Measurements from ENCODE around the gene ATG14. TPM values are rescaled to one million over a fixed set of nuclear protein-coding genes. Genes with fewer than 3 reads are reported as not detected.

The ATG14 gene
- total and polyA plus RNA-seq, 8 donors: 3.0 to 8.1 (median 4.7) TPM

DNA sequence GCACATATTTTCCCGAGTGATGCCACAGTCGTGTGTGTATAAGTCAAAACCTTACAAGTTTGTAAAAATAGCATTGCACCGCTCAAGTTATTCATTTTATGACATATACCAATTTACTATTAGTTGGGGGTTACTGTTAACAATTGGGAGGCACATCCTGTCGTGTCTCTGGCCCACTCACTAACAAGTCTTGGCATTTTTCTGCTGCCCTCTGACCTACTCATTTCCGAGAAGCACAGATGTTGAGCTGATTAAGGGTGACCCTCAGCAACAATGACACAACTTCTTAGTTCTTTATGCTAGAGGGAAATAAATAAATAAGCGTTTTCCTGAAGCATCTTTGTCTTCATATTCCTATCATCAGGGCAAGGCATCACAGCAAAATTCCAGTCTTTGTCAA, 6.8 kb upstream of the ATG14 start:
- Histone ChIP-seq H3K4me3 (no peak overlapping the region), H3K9me3 (no peaks in the 10 kb centered on the region), H3K27ac (no peak overlapping the region), H3K36me3 (no peaks in the 10 kb centered on the region), H3K27me3 (no peaks in the 10 kb centered on the region), H3K4me1 (peaks cover 0 to 5% (median 3%) of the 10 kb centered on the region in 3 donors)
- FAIRE-seq (no peak), DNase-seq (no peak), ATAC-seq (no peak)
- intact Hi-C loops (cut with DNase I): no loop called here
- TF ChIP-seq, protein P1, sequence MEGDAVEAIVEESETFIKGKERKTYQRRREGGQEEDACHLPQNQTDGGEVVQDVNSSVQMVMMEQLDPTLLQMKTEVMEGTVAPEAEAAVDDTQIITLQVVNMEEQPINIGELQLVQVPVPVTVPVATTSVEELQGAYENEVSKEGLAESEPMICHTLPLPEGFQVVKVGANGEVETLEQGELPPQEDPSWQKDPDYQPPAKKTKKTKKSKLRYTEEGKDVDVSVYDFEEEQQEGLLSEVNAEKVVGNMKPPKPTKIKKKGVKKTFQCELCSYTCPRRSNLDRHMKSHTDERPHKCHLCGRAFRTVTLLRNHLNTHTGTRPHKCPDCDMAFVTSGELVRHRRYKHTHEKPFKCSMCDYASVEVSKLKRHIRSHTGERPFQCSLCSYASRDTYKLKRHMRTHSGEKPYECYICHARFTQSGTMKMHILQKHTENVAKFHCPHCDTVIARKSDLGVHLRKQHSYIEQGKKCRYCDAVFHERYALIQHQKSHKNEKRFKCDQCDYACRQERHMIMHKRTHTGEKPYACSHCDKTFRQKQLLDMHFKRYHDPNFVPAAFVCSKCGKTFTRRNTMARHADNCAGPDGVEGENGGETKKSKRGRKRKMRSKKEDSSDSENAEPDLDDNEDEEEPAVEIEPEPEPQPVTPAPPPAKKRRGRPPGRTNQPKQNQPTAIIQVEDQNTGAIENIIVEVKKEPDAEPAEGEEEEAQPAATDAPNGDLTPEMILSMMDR (IDR thresholded peaks at IDR 0.05): no peak
- 40 to 43% methylated on average over 6 of the region's 6 CpGs for WGBS, 2 donors

GRCh38 chr14:55417955-55418354, 6.3 kb upstream of the ATG14 start:
- DNase-seq (no peak), FAIRE-seq (no peak), ATAC-seq (peak in 2 of 4 donors; percentile 49 to 52)
- intact Hi-C loops (cut with DNase I): no loop called here
- Histone ChIP-seq H3K4me3 (no peak overlapping the region), H3K36me3 (no peaks in the 10 kb centered on the region), H3K9me3 (no peaks in the 10 kb centered on the region), H3K27ac (no peak overlapping the region), H3K4me1 (peaks cover 0 to 5% (median 3%) of the 10 kb centered on the region in 3 donors), H3K27me3 (no peaks in the 10 kb centered on the region)
- TF ChIP-seq, protein P1 (IDR thresholded peaks at IDR 0.05): no peak

DNA sequence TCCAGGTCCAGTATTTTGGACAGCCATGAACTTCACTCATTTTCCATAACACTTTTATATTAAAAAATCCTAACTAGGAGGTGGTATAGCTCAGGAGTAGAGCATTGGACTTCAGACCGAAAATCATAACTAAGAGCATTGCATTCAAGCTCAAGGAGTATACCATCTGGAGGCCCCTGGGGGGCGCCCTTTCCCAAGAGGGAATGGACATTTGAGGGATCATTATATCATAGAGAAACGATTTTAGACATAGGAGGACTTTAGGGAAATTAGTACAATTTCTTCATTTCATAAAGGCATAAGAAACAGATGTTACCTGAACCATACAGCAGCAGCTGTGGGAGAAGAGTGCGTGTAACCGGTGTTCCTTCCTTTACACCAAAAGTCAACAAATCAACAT, 5.2 kb upstream of the ATG14 start:
- H3K27ac ChIP-seq: no peak overlapping the region
- no peaks in the 10 kb centered on the region for H3K36me3 ChIP-seq
- H3K9me3 ChIP-seq: no peaks in the 10 kb centered on the region
- DNase-seq (no peak), ATAC-seq (no peak), FAIRE-seq (no peak)
- no peak overlapping the region for H3K4me3 ChIP-seq
- H3K27me3 ChIP-seq: no peaks in the 10 kb centered on the region
- intact Hi-C loops (cut with DNase I): no loop called here
- H3K4me1 ChIP-seq: peaks cover 3 to 9% (median 4%) of the 10 kb centered on the region in 3 donors
- TF ChIP-seq, protein P1 (IDR thresholded peaks at IDR 0.05): no peak
- 38 to 40% methylated on average over 5 of the region's 5 CpGs for WGBS, 2 donors

DNA sequence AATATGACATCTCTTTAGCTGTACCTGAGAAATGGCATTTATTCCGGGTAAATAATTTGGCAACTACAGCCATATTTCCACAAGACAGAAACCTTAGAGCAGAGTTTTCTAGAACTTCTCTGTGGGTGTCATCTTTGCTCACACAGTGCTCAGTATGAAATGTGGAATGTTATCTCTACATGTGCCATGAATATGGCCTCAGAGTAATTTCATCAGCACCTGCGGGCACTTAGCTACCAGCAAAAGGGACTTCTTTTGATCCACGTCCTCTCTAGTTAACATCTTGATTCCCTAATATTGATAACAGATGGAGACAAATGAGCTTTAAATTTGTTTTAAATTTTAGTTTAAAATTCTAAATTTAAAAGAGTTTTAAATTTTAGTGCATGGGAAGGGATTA, 2.9 kb upstream of the ATG14 start:
- Histone ChIP-seq H3K27ac (no peak overlapping the region), H3K9me3 (no peaks in the 10 kb centered on the region), H3K36me3 (no peaks in the 10 kb centered on the region), H3K4me1 (peaks cover 4 to 17% (median 10%) of the 10 kb centered on the region in 3 donors), H3K27me3 (no peaks in the 10 kb centered on the region), H3K4me3 (no peak overlapping the region)
- intact Hi-C loops (cut with DNase I): no loop called here
- DNase-seq (no peak), FAIRE-seq (no peak), ATAC-seq (no peak)
- WGBS, 2 donors: 59 to 61% methylated on average over 3 of the region's 3 CpGs
- TF ChIP-seq, protein P1 (IDR thresholded peaks at IDR 0.05): no peak

DNA sequence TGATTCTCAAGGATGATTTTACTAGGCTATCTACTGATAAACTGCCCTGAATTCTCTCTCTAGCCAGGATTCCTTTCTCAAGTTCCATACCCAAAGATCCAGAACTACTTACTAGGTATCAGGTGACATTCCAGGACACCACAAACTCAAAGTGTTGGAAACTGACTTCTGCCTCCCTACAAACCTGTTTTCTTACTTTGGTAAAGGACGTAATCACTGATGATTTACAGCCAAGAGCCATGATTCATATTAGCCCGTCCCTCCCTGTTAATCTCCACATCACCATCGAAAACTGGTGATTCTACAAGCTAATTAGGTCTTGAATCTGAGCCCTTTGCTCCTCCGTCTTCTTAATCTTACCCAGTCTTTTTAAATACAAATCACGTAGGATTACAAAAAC, 1.0 kb upstream of the ATG14 start:
- peak overlapping the region in 1 of 4 donors; percentile 99 for H3K4me3 ChIP-seq
- FAIRE-seq (no peak), DNase-seq (no peak), ATAC-seq (peak in 1 of 4 donors; percentile 22)
- peaks cover 4 to 15% (median 9%) of the 10 kb centered on the region in 3 donors for H3K4me1 ChIP-seq
- H3K27me3 ChIP-seq: no peaks in the 10 kb centered on the region
- intact Hi-C loops (cut with DNase I): no loop called here
- H3K27ac ChIP-seq: no peak overlapping the region
- H3K36me3 ChIP-seq: no peaks in the 10 kb centered on the region
- TF ChIP-seq, protein P1 (IDR thresholded peaks at IDR 0.05): no peak
- H3K9me3 ChIP-seq: no peaks in the 10 kb centered on the region
- WGBS, 2 donors: 54 to 55% methylated on average over 5 of the region's 5 CpGs

All from pancreas (tissue), 10 donors.